NCI-H1105 treated with DMSO at 0.1 percent for 48 hours (cell line): Measurements from ENCODE around the gene C1orf105.

Source experiments
- DNase-seq: peaks from one replicate; lab custom pipeline; 2025; lab: John Stamatoyannopoulos, UW

The C1orf105 gene

DNA sequence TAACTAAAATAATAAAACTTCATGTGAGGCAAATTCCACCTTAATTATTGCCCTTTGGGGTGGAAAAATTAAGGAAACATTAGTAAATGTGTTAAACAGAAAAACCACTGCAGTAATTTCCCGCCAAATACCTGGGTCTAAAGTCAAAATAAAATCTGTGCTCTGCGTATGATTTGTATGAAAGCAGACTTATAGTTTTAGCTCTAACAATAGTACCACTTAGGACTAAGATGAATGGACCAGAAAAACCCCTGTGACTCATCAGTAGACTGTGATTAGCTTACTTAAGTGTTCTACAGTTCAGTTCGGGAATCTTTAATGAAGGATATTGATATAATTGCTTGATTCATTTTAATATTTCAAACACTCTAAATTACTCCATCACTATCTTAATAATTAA is 23.3 kb upstream of the C1orf105 start:
- no peak for DNase-seq

DNA sequence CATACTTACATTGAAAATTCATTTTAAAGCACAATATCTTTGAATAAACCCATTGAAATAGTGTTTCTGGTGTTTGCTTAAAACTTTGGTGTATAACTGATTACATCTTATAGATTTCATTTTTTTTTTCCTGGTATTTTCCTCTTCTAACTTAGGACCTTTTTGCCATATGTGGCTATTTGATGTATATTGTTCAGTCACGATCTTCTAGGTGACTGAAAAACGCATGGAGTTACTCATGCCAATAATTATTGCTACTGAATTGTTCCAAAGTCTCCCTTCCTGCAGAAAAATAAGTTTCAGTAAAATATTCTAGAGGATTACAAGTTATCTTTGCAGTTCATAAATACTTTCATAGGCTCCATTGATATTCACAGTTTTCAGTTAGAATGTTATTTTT is 22.9 kb upstream of the C1orf105 start:
- no peak for DNase-seq

DNA sequence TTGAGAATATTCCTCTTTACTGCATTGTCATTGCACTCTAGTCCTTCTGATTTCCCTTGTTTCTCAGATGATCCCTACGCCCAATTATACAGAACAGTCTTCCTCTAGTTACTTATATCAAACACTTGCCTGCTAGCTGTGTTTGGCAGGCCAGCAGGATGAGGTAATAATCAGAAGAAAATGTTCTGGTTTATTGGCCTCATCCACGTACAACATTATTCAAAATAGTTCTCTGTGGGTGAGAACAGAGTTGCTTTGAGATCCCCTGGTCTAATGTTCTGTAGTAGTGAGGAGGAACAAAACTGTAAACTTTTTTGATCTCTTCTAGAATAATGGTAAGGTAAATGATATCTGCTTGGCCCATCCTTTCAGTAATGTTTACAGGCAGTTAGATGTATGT is 22.3 kb upstream of the C1orf105 start:
- no peak for DNase-seq

DNA sequence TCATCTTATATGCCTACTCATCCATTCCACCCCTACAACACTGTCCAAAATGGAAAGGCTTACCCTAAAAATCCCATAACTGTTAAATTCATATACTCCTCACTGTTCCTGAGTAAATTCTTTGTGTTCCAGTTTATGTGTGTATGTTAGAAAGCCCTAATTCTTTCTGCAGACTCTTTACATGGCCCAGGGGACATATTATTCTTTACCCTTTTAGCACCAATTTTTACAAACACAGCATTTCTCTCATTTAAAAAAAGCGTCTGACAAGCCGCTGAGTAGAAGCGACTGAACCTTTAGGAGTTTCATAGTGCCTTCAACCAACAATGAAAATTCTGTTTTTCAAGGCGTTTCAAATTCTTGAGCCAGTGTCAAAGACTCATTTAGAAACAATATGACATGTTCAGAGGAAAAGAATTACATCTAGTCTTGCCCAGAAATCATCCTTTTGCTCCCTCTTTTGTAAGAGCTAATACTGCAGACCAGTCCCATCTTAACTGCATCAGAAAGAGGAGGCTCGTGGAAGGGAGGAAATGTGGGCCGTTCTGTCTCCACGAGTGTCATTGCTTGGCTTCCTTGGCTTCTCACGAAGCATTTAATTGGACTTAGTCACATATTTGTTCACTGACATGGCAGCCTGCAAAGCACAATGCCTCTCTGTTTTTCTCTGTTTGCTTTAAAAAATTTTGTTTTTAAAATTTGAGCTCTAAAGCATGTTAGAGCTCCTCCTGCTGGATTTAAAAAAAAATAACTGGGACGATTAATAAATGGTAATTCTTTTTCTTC is 21.3 kb upstream of the C1orf105 start:
- peak; percentile 9 for DNase-seq

DNA sequence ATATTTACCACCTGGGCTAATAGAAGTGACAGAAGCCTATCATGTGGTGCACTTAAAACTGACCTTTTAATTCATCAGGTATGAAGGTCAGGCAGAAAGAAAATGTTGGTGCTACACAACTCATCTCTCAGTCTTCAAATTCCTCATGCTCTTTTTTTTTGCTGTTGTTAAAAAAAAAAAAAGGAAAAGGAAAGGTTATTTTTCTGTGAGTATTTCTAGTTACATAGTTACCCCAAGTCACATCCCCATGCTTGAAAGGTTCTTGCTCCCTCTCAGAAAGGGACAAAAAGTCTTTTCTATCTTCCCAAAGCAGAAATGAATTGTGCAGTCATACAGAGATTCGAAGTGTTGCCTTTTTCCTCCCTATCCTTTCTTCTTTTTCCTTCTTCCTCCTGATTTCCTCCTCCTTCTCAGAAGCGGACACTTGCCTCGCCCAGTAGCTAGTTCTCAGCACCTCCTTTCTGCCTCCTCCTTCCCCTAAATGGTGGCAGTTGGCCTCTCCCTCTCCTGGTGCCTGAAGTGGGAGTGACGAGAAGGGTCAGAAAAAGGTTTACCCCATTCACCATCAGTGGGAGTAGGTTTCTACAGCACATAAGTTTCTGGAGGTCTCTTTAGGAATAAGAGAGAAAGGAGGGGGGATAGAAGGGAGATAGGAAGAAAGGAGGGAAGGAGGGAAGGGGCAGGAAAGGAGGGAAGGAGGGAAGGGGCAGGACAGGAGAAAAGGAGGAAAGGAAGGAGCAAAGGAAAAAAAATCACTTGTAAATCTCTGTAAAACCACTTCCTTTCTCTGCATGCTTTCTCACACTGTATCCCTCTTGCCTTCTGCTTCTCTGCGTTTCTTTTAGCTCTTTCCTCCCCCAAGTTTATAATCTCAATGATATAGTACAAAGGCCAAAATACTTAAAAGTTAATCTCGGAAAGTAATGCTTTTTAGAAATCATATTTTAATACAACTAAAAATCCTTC is 20.4 kb upstream of the C1orf105 start:
- DNase-seq: no peak

DNA sequence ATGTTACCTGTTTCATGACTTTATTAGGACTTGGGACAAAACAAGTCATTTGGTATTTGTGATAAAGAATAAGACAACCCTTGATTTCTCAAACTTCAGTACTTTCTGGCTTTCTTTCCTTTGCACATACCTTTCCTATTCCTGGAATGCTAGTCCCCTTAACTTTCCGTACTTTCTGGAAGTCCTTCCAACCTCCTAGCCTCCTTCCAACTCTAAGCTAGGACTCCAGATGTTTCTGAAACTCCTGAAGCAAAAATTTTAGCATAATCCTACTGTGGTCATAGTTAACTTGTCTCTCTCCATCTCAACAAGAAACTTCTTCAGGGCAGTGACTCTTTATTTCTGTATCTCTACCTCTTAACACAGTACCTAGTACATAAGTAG is 19.8 kb upstream of the C1orf105 start:
- no peak for DNase-seq

DNA sequence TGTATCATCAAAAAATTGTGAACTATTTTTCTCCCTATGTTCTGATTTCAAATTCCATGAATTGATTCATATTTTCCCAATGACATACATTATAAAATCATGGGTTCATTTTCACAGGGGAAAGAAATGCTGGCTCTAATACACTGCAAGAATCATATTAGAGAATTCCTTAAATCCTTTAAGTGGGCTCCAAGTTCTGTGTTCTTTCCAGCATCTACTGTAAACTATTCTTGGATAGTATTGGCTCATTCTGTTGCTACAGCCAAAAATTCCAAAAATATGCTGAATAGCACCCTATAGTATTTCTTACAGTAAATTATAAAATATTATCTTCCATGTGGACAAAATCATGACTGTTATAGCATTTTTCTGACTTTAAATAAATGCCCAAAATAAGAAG is 19.0 kb upstream of the C1orf105 start:
- DNase-seq: no peak

DNA sequence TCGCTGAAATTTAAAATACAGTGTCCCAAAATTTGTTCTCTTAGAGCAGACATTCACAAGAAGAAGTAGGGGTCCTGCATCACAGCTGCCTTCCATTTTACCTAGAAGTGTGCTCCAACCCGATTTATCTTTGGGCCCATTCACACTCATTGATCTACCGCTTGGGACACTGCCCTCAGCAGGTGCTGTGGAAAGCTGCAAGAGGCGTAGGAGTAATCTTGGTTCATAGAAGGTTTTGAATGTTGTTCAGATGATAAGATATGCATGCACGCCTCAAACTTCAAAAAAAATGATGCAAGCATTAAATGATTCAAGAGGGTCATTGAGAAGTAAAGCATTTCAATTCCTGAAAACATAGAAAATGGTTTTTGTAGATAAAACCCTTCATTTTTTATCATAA is 18.6 kb upstream of the C1orf105 start:
- DNase-seq: no peak

DNA sequence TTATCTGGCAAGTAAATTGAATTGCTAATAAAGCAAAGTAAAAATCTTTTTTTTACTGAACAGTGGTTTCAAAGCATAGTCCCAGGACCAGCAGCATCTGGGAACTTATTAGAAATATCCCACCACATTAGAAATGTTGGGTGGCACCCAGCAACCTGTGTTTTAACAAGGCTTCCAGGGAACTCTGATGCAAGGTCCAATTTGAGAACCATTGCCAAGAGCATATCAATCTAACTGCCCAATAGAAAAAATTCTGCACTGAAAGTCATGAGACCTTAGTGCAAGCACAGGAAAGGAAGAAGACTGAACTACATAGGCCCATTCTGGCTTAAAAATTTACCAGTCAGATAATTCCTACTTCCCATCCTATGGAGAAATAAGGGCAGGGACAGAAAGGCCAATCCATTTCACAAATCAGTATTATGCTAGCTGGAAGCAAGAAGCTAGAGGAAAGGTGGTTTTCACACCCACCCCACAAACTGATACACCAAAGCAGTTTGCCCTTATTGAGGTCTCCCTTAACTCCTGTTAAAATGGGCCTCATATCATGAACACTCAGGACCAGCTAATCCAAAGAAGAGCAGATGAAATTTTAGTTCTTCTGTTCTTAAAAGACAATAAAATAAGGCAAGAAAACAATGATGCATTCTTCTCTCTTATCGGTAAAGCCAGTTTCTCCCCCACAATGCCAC is 17.5 kb upstream of the C1orf105 start:
- DNase-seq: no peak

DNA sequence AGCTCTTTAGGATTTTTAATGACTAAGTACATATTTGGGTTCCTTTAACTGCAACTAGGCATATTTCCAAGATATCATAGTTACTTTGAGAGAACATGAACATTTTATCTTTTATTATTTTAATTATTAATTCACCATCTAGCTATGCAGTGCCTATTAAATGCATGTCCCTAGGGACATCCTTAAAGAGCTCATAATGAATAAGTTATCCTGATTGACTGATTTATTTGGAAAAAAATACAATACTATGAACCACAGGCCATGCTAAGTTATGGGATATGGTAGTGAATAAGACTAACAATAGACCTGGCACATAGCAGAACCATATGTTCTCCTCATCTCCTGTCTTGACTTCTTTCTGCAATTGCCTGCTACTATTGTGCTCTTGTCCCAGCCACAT is 16.4 kb upstream of the C1orf105 start:
- DNase-seq: no peak

DNA sequence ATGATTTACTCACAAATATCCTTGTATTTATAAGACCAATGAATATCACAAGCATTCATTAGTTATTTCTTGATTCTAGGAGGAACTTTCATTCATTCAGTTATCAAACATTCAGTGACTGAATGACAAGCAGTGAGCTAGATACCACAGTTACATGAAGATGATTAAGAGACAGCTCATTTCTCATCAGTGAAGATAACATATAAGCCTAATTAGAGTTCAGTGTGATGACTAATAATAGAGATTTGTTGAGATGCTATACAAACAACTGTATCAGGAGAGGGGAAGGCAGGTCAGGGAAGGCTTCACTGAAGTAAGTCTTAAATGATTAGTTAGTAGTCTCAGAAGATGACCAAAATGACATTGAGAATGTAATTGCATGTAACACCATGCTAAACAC is 14.6 kb upstream of the C1orf105 start:
- no peak for DNase-seq

DNA sequence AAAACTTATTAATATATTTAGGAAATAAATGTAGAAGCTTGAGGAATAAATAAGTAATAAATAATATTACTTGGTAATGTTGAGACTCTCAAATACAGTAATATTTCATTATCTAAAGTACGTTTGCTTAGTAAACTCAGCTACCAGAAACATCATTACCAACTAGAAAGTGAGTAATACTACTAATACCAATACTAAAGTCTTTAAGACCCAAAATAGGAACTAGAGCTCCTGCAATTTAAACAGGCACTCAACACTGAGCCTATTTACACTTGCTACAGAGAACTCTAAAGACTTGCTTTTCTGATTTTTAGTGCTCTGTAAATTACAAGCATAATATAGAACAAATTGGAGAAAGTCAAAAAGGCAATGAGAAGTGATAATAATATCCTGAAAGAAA is 13.5 kb upstream of the C1orf105 start:
- no peak for DNase-seq

DNA sequence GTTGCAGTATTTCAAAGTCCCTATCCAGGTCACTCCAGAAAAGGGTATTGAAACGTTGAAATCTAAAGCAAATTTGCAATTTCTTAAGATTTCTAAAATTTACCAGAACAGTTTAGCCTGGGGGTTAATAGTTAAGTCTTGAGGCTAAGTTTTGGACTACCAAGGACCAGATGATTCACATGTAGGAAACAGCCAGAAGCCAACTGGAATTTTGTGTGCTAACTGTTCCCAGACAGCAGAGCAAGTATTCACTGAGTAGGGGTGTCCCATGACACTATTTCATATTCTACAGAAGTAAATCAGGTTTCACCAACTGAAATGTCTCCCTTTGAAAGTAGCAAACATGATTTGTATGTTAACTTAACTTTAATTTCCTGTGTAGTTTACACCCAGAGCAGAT is 11.5 kb upstream of the C1orf105 start:
- DNase-seq: no peak

DNA sequence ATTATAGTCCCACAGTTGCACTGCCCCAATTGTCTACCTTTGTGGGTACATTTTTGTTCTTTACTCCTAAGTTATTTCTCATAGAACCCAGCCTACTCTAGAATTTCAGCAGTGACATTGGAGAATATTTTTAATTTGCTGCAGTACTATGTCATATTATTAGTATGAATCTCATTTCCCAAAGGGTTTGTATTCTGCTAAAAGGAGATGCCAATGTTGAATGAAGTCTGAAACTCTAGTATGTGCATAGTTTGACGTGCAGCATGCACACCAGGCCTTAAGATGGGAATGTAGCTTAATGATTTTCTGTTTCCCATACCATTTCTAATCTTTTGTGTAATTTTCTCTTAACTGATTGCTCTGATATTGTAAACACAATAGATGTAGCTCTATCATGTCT is 10.5 kb upstream of the C1orf105 start:
- no peak for DNase-seq

DNA sequence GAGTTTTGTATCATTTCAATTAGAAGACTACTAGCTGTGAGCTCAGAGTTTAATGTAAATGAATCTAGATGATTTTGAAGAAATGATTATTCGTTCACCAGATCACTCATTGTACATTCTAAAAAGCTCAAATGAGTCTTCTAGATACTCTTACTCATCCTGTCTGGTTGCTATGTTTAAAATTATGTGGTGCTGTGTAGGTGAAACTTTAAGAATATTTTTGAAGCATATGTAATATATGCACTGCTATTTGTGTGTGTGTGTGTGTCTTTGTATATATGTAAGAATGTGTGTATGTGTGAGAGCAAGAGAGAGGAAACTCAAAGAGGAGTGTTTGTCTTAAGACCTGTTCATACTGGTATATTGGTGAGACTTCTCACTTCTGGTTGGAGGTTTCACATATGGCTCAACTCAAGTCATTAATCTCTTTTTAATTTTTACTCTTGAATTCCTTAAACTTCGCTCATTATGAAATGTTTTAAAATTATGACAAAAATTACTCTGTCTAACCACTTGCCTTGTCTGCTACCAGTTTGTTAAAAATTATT is 8.6 kb upstream of the C1orf105 start:
- DNase-seq: no peak

DNA sequence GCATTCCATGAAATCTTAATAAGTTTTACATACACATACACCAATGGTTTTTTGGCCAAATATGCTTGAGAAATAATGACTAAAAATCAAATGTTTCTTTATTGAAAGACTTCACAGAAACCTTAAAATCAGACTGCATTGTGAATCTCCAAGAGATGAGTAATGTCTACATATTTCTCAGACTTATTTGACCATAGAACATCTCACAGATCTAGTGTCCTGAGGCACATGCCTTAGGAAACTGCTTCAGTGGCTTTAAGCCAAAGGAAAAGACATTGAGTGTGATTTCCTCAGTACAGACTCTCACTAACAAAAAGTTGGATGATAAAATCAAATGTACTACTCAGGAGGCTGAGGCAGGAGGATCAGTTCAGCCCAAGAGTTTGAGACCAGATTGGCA is 6.2 kb upstream of the C1orf105 start:
- DNase-seq: no peak

DNA sequence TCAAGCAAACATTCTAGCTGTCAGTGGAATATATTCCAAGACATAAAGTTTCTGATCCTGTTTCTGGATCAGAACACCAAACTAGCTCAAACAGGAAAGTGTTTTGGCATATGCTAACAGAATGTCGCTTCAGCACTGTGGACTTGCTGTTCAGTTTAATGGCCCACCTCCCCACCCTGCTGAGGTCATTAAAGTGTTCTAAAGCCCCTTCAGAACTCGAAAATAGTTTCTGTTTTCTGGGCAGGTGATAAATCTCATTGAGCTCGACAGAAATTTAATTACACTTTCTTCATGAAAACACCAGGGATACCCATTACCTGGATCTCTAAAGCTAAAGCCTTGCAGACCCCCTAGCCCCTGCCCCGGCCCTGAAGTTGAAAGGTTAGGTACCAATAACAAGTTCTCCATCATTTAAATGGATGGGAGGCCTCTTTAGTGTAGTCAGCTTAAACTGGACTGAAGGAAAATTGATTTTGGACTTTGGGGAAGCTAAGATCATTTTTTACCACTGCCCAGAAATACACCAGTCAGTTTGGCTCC is 3.9 kb upstream of the C1orf105 start:
- no peak for DNase-seq

DNA sequence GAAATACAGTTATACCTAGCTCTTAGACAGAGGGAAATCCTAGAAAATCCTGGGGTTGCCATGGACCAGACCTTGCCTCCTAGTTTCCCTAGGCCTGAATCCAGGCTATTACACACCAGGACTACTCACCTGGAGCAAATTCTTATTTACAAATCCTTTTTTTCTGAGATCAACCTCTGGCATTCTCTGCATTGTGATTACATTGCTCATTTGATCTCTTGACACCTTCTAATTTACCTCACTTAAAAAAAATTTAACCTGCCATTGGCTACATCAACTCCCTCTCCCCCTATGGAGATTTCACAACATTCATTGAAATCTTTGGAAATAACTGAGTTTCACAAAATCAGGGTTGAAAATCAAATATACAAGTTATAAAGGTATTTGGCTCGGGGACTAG is 2.9 kb upstream of the C1orf105 start:
- no peak for DNase-seq

DNA sequence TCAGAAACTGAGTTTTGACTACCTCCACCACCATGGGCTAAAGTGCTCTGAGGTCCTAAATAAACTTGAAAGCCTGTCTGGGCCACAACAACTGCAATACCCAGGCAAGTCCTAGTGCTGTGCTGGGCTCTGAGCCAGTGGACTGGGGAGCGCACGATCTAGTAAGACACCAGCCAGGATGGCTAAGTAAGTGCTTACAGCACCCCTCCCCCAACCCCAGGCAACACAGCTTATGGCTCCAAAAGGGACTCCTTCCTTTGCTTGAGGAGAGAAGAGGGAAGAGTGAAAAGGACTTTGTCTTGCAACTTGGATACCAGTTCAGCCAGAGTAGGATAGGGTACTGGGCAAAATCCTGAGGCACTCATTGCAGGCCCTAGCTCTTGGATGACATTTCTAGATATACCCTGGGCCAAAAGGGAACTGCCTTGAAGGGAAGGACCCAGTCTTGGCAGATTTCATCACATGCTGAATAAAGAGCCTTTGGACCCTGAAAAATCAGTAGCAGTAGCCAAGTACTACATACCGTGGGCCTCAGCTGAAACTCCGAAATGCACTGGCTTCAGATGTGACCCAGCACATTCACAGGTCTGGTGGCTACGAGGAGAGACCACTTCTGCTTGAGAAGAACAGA is 1.6 kb downstream of the C1orf105 start:
- no peak for DNase-seq

DNA sequence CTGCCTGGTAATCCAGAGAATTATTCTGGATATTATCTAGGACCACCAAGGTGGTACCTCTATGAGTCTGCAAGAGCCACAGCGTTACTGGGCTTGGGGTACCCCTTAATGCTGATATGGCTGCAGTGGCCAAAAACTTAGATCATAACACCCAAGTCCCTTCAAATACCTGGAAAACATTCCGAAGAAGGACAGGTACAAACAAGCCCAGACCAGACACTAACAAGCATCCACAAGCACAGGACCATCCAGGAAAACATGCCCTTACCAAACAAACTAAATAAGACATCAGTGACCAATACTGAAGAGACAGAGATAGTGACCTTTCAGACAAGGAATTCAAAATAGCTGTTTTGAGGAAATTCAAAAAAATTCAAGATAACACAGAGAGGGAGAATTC is 2.9 kb downstream of the C1orf105 start:
- DNase-seq: no peak

DNA sequence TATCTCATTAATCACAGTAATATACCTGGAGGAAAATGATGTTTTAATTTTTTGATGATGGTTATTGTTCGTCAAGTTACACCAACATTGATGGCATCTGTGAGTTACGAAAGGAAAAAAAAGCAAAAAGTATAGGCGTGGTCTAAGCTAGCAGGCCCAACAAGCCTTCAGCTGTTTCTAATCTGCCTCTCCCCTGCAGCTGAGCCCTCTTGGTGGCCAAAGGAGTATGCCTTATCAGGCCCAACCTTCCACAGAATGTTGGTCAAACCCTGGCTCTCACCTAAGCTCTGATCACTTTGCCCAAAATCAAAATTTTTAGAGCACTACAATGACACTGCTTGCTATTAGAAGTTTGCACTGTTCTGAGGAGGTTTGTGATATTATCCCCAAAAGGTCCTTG is 4.9 kb downstream of the C1orf105 start:
- no peak for DNase-seq

DNA sequence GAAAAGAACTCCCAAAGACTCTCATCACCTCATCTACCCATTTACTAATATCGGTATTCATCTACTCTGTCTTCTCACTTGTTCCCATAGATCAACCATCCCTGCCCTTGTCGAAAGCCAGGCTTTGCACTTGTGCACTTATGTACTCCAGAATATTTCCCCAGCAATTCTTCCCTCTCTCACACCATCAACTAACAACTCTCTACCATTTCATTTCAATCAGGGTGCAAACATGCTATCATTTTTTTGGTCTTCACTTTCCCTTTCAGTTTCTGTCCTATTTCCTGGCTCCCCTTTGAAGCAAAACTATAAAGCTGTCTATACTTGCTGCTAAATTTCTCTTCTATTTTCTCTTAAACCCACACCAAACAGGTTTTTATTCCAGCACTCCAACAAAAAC is 6.7 kb downstream of the C1orf105 start:
- DNase-seq: no peak
